Stimulated activated CD8-positive, alpha-beta memory T cell treated with anti-CD3 and anti-CD28 coated beads, Interleukin-4, amount 100 ng/mL, for 24 hours (primary cell): Measurements from ENCODE around the gene TGFA.

Experiments used
- DNase-seq: peaks from one replicate; pipeline ENCODE4 v3.0.0-alpha.2; 2020; ENCODE audit warnings: low read depth

The TGFA gene

GRCh38 chr2:70463581-70463980 is 90.0 kb downstream of the TGFA start:
- DNase-seq = no peak

DNA sequence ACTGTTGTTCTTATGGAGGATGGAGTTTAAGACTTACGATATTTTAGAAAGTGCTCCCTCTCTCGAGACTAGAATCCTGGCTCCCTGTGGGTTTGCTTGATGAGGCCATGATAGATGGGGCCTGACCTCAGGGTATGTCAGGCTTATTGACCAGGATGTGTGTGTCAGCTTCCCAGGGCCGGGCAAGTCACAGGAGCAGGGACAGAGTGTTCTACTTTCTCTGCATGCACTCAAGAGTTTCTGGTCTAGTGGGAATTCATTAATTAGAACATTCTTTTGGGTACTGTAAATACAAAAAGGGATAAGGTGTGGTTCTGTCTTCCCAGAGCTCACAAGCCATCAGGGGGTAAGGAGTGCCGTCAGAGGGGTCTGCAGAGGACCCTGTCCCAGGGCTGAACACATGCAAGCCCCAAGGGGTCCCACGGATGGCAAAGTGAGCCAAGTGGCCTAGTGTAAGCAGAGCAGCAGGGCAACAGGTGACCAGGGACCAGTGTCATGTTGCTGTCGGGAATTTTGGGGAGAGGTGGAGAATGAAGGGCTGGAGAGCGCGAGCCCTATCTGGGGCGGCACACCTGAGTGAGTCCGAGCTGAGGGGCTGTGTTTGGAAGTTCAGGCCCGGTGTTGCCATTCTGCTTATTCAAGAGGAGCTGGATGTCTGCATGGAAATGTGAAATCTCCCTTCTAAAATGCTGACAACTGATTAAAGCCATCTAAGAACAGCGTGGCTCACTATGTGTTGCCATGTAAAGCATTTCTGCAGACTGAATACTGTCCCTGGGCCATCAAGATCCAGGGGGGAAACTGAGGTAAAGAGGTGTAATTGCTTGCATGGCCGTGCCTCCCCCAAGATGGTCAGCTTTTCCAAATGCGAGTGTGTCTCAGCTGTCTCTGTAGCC is 91.4 kb downstream of the TGFA start:
- no peak for DNase-seq

DNA sequence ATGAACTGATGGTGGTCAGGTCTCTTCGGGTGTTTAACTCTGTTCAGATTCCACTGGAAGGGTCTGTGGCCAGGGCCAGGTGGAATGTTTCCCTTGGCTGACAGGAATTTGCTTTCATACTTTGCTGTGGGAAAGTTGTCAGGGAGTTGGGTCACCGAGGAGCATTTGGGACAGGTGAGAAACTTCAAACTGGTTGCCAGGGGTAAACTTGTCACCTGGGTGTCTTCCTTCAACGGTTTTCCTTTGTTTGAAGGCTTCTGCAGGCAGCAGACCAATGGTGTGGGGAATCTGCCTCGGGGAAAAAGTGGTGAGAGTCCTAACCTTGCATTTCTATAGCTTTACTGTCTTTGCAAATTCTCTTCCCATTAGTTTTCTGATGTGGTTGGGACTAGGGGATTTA is 92.2 kb downstream of the TGFA start:
- DNase-seq = no peak

- no peak for DNase-seq
Observed at GRCh38 chr2:70460333-70460732, 93.3 kb downstream of the TGFA start.

DNA sequence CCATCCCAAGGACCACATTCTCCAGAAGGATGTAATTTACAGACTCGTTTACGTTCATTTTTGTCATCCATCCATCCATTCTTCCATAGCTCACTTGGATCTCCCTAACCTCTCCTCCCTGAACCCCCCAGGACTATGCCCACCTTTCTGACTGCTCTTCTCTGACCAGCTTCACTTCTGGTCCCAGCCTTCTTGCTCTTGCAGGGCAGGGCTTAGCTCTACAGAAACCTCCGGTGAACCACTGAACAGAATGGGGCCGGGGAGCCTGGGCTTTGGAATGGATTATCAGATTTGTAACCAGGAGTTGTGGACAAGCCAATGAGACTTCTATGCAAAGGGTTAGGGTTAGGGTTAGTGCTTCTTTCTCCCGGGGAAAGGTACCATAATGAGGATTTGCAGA is 95.0 kb downstream of the TGFA start:
- DNase-seq = no peak

GRCh38 chr2:70456585-70457495 is 96.8 kb downstream of the TGFA start:
- DNase-seq = no peak

GRCh38 chr2:70454936-70455544 is 98.6 kb downstream of the TGFA start:
- no peak for DNase-seq

GRCh38 chr2:70450641-70451250 is 102.9 kb downstream of the TGFA start:
- no peak for DNase-seq

GRCh38 chr2:70448041-70448440 is 105.6 kb downstream of the TGFA start:
- DNase-seq = no peak

DNA sequence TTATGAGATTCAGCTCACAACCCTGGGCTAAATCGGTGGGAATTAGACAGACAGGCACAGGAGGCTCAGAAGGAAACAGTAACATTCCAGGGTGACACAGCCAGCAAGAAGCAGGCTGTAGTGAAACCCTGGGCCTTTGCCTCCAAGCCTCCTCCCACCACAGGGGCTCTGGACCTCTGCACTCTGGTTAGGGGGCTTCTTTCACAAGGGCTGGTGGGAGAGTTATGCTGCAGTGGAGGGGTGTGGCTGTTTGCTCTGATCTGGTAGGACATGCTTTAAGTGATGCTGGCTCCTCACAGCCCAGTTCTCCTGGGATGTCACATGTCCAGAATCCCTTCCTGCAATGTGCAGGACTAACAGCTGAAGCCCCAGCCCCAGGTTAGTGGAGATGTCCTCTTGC is 109.9 kb downstream of the TGFA start:
- DNase-seq = no peak

- DNase-seq = no peak
Observed at GRCh38 chr2:70443078-70443465, 110.6 kb downstream of the TGFA start.

DNA sequence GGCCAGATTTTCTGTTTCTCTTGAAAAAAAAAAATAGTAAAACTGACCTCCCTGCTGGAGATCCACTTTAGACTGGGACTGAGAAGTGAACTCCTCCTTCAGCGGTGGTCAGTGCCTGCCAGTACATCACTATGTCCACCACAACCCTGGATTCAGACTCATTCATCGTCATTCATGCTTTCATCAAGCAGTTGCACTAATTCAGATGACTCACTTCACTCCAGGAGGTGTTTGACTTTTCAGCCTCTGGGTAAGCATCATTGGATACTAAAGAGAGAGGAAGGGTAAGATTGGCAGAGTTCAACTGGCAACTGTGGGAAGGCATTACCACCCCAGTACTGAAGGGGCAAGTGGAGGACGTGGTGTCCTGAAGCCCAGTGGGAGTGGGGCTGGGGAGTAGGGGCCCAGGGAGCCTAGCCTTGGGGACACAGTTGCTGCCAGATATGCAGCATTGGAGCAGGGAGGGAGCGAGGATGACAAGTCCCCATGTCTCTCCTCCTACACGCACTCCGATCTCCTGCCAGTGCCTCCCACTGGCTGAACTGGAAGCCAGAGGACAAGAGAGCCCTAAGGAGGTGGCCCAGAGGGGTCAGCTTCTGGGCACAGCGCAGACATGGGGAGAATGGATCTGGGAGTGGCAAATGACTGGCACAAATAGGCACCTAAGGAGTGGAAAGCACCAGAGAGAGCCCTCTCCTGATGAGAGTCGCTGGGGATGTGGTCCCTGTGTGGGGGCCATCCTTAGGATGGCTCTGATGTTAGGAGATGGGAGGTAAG is 111.1 kb downstream of the TGFA start:
- no peak for DNase-seq

DNA sequence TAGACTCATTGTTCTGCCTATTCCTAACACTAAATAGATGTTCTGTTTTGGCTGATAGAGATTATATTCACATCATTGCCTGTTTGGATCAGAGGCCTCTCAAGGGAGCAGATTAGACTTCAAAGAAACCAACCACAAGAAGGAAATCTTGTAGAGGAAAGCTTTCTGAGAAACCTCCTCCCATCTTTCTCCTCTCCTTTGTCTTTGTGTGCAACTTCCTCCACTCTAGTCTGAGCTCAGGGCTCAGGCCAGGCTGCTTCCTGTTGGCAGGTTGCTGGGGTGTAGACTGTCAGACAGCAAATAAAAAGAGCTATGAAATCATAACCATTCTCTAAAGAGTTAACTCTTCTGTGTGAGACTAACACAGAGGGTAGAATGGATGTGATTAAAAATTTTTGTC is 113.0 kb downstream of the TGFA start:
- no peak for DNase-seq

DNA sequence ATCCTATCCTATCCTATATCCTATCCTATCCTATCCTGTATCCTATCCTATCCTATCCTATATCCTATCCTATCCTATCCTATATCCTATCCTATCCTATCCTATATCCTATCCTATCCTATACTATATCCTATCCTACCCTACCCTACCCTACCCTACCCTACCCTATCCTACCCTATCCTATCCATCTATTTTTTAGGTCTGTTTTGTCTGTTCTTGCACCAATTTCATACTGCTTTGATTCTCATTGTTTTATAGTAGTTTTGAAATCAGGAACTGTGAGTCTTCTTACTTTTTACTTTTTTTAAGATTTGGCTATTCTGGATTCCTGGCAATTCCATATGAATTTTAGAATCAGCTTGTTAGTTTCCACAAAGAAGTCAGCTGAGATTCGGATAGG is 118.5 kb downstream of the TGFA start:
- no peak for DNase-seq

DNA sequence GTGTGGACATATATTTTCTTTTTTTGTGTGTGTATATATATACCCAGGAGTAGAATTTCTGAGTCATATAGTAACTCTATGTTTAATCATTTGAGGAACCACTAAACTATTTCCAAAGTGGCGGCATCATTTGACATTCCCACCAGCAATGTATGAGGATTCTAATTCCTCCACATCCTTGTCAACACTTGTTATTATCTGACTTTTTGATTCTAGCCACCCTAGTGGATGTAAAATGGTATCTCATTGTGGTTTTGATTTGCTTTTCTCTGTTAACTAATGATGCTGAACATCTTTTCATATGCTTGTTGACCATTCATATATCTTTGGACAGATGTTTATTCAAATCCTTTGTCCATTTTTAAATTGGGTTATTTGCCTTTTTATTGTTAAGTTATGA is 120.3 kb downstream of the TGFA start:
- no peak for DNase-seq

- DNase-seq = no peak
Observed at GRCh38 chr2:70431716-70432347, 121.8 kb downstream of the TGFA start.

DNA sequence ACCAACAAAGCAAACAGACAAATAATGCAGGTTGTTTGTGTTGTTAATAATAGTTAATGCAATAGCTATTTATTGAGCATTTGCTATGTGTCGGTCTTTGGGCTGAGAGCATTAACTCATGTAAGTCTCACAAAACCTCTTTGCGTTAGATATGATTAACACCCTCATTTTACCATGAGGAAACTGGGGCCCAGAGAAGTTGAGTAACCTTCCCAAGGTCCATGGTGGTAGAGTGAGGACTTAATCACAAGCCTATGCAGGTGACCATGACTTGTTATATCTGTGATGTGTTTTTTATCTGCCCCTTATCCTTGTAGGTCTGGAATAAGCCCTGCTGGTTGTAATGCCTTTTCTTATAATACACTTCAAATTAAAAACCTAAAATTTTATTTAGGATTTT is 127.3 kb downstream of the TGFA start:
- DNase-seq = no peak

GRCh38 chr2:70425682-70426301 is 127.8 kb downstream of the TGFA start:
- DNase-seq = no peak

- DNase-seq = no peak
Observed at GRCh38 chr2:70420740-70421139, 132.9 kb downstream of the TGFA start.

DNA sequence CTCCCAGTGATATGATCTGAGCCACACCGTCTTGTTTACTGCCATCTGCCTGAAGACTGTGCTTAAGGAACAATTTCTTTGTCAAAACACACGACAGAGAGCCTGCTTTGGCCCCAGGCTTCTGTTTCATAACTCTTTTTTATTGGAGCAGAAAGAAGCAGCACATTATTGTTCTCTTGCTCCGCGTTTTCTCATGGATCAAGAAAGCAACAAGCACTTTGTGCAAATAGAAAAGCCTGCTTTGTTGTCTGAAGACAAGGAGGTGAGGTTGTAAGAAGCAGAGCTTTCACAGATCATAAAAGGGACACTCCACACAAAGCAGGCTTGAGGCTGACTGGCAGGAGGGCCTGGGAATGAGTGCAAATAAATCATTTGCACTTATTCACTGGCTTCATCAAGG is 133.5 kb downstream of the TGFA start:
- no peak for DNase-seq

GRCh38 chr2:70418514-70418913 is 135.1 kb downstream of the TGFA start:
- DNase-seq = no peak
